Prostate gland (tissue), 2 donors: ENCODE measurements around the gene CLBA1.
"Not testable (repeated sequence)": the region's sequence is repeated elsewhere in the genome, so short reads cannot be mapped to it uniquely, and the experiment has no call there.

Experiments used
- POLR2A ChIP-seq: fragments of 450-650 bp; IDR thresholded peaks from one replicate; pipeline ENCODE4 v1.6.1; 2016; ENCODE audit warnings: antibody characterized with exemption, mild to moderate bottlenecking
- POLR2AphosphoS5 ChIP-seq: sonication (generic); formaldehyde crosslinking; IDR thresholded peaks from one replicate; pipeline ENCODE4 v1.6.1; 2017; ENCODE audit warnings: antibody characterized with exemption
- TF ChIP-seq, protein P1 (sequence below), 4 experiments: fragments of 200-600 bp in 2 of 4; fragments of 450-650 bp in 2 of 4; sonication (generic) in 2 of 4; IDR thresholded peaks; 1 replicate in 3 of 4; 2 replicates in 1 of 4; pipeline ENCODE4 v1.5.1; 2016 to 2019; ENCODE audit warnings: antibody characterized with exemption in 4 of 4, mild to moderate bottlenecking in 2 of 4, moderate library complexity in 2 of 4

DNA sequence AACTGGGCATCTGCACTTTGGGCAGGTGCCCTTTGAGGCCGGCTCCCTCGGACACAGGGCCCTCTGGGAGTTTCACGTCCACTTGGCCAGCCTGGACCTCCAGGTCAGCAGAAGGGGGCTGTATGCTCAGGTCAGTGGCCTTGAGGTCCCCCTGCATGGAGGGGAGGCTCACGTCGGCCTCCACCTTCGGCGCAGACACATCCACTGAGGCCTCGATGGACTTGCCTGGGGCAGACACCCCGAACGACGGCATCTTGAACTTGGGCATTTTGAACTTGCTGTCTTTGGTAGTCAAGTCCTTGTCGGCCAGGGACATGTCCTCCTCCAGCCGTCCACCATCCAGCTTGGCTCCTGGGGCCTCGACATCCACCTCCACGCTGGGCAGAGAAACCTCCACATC is 34.9 kb upstream of the CLBA1 start:
- TF ChIP-seq, protein P1, sequence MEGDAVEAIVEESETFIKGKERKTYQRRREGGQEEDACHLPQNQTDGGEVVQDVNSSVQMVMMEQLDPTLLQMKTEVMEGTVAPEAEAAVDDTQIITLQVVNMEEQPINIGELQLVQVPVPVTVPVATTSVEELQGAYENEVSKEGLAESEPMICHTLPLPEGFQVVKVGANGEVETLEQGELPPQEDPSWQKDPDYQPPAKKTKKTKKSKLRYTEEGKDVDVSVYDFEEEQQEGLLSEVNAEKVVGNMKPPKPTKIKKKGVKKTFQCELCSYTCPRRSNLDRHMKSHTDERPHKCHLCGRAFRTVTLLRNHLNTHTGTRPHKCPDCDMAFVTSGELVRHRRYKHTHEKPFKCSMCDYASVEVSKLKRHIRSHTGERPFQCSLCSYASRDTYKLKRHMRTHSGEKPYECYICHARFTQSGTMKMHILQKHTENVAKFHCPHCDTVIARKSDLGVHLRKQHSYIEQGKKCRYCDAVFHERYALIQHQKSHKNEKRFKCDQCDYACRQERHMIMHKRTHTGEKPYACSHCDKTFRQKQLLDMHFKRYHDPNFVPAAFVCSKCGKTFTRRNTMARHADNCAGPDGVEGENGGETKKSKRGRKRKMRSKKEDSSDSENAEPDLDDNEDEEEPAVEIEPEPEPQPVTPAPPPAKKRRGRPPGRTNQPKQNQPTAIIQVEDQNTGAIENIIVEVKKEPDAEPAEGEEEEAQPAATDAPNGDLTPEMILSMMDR (IDR thresholded peaks at IDR 0.05) = not testable (repeated sequence)
- not testable (repeated sequence) for TF ChIP-seq POLR2A, POLR2AphosphoS5
